AG04450 (cell line): ENCODE measurements around the gene RALGAPA1. TPM values are rescaled to one million over a fixed set of nuclear protein-coding genes. Genes with fewer than 3 reads are reported as not detected.
"Not testable (repeated sequence)": the region's sequence is repeated elsewhere in the genome, so short reads cannot be mapped to it uniquely, and the experiment has no call there.

Source experiments
- CTCF ChIA-PET: fragments of 300-600, 350-600 bp; formaldehyde crosslinking; extraction: SDS; loops from one replicate; lab custom pipeline; 2022; ENCODE audit warnings: antibody characterized with exemption, inconsistent platforms; lab: Charles Lee
- POLR2A ChIA-PET: fragments of 350-600 bp; formaldehyde crosslinking; extraction: SDS; loops from one replicate; lab custom pipeline; 2021; ENCODE audit warnings: antibody characterized with exemption, inconsistent platforms; lab: Yijun Ruan, JAX
- DNase-seq: peaks from one replicate; pipeline ENCODE4 v3.0.0-alpha.2; 2011; ENCODE audit warnings: low read depth, low spot score
- H3K27ac ChIP-seq: one replicate; pipeline ENCODE4 v1.5.1; 2012; ENCODE audit warnings: low read depth, low read length, control low read depth
- H3K27me3 ChIP-seq: one replicate; pipeline ENCODE4 v1.6.0; 2012; ENCODE audit warnings: low read length; ENCODE audit not compliant: control insufficient read depth, insufficient read depth
- H3K4me3 ChIP-seq: 2 replicates; pipeline ENCODE4 v1.5.1; 2011; ENCODE audit warnings: mild to moderate bottlenecking, low read depth, low read length, control low read depth
- H3K9me3 ChIP-seq: 2 replicates; pipeline ENCODE4 v1.5.1; 2012; ENCODE audit warnings: low read length; ENCODE audit not compliant: control insufficient read depth, insufficient read depth
- polyA plus RNA-seq: library from polyadenylated mRNA; depleted of rRNA; stranded (reverse); fragments of >200 nt; gene quantifications from 2 replicates; pipeline ENCODE4 v1.2.3, GENCODE V29; 2011
- TF ChIP-seq, protein P1 (sequence below): IDR thresholded peaks from 2 replicates; pipeline ENCODE4 v1.5.1; 2011; ENCODE audit warnings: low read depth, low read length, control low read depth, inconsistent platforms

The RALGAPA1 gene
- polyA plus RNA-seq, 1 experiment, result 9.7 TPM

DNA sequence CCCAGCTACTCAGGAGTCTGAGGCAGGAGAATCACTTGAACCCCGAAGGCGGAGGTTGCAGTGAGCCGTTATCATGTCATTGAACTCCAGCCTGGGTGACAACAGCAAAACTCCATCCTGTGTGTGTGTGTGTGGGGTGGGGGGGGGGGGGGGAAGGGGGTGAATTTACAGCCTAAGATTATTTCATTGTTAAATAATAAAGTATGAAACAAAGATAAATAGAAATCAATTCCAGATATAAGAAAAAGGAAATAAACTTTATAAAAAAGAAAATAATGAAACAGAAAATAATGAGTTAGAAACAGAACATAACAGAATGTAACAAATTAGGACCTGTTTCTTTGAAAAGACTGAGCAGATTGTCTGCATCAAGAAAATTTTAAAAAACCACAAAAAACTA is 191.6 kb downstream of the RALGAPA1 start:
- TF ChIP-seq, protein P1, sequence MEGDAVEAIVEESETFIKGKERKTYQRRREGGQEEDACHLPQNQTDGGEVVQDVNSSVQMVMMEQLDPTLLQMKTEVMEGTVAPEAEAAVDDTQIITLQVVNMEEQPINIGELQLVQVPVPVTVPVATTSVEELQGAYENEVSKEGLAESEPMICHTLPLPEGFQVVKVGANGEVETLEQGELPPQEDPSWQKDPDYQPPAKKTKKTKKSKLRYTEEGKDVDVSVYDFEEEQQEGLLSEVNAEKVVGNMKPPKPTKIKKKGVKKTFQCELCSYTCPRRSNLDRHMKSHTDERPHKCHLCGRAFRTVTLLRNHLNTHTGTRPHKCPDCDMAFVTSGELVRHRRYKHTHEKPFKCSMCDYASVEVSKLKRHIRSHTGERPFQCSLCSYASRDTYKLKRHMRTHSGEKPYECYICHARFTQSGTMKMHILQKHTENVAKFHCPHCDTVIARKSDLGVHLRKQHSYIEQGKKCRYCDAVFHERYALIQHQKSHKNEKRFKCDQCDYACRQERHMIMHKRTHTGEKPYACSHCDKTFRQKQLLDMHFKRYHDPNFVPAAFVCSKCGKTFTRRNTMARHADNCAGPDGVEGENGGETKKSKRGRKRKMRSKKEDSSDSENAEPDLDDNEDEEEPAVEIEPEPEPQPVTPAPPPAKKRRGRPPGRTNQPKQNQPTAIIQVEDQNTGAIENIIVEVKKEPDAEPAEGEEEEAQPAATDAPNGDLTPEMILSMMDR, result no peak
- Histone ChIP-seq H3K27ac (no peak overlapping the region), H3K4me3 (no peak overlapping the region), H3K27me3 (no peaks in the 10 kb centered on the region), H3K9me3 (no peaks in the 10 kb centered on the region)
- DNase-seq, result no peak
- ChIA-PET POLR2A (no interaction called here), CTCF (no interaction called here)

DNA sequence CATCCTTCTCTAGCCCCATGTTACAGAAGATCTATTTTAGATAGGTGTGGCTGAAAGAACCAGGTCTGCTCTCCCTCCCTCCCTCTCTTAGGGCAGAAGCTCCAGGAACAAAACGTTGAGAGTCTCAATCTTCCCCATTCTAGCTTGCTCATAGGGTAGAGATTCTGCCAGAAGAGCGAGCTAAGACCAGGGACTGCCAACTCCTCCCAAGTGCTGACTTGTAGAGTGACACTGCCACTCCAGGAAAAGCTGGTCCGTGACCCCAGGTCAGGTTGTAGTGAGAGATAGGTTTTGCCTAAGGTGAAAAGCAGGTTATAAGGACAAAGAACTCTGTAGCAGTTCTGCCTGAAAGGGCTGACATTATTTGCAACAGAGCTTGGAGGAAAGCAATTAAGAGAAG is 201.7 kb downstream of the RALGAPA1 start:
- Histone ChIP-seq H3K4me3 (no peak overlapping the region), H3K27me3 (no peaks in the 10 kb centered on the region), H3K27ac (no peak overlapping the region), H3K9me3 (no peaks in the 10 kb centered on the region)
- ChIA-PET CTCF (interaction anchor here (0.7 kb wide), 1 partner anchor 75 kb away, joined by 3 read pairs; no protein-coding TSS in a partner anchor), POLR2A (no interaction called here)
- no peak for DNase-seq
- TF ChIP-seq, protein P1, result no peak

DNA sequence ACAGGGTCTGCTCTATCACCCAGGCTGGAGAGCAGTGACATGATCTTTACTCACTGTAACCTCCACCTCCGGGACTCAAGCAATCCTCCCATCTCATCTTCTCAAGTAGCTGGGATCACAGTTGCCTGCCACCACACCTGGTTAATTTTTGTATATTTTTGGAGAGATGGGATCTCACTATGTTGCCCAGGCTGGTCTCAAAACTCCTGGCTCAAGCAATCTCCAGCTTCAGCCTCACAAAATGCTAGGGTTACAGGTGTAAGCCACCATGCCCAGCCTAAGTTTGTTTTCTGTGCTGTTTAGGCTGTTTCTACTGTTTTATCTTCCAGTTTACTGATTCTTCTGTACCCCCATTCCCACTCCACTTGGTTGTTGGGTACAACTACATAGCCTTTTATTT is 208.8 kb downstream of the RALGAPA1 start:
- CTCF ChIA-PET, result interaction anchor here (0.7 kb wide), 1 partner anchor 87 kb away, joined by 8 read pairs; no protein-coding TSS in a partner anchor
- no peaks in the 10 kb centered on the region for H3K9me3 ChIP-seq
- TF ChIP-seq, protein P1, result no peak
- H3K27me3 ChIP-seq, result no peaks in the 10 kb centered on the region
- H3K27ac ChIP-seq, result no peak overlapping the region
- no peak overlapping the region for H3K4me3 ChIP-seq
- DNase-seq, result no peak
- POLR2A ChIA-PET, result no interaction called here

DNA sequence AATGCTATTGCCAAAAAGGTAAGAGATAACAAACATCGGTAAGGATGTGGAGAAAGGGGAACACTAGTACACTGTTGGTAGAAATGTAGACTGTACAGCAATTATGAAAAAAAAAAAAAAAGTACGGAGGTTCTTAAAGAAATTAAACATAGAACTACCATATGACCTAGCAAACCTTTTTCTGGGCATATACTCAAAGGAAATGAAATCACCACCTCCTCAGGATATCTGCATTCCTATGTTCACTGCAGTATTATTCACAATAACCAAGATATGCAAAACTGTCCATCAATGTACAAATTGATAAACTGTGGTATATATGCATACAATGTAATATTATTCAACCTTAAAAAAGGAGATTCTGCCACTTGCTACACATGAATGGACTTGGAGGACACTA is 214.5 kb downstream of the RALGAPA1 start:
- ChIA-PET POLR2A (no interaction called here), CTCF (no interaction called here)
- Histone ChIP-seq H3K9me3 (no peaks in the 10 kb centered on the region), H3K27ac (no peak overlapping the region), H3K4me3 (no peak overlapping the region), H3K27me3 (no peaks in the 10 kb centered on the region)
- TF ChIP-seq, protein P1, result no peak
- DNase-seq, result no peak

DNA sequence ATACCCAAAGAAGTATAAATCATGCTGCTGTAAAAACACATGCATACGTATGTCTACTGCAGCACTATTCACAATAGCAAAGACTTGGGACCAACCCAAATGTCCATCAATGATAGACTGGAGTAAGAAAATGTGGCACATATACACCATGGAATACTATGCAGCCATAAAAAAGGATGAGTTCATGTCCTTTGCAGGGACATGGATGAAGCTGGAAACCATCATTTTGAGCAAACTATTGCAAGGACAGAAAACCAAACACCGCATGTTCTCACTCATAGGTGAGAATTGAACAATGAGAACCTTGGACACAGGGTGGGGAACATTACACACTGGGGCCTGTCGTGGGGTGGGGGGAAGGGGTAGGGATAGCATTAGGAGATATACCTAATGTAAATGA is 221.7 kb downstream of the RALGAPA1 start:
- H3K27me3 ChIP-seq, DNase-seq, H3K27ac ChIP-seq, POLR2A ChIA-PET, H3K9me3 ChIP-seq, H3K4me3 ChIP-seq, CTCF ChIA-PET: not testable (repeated sequence)

DNA sequence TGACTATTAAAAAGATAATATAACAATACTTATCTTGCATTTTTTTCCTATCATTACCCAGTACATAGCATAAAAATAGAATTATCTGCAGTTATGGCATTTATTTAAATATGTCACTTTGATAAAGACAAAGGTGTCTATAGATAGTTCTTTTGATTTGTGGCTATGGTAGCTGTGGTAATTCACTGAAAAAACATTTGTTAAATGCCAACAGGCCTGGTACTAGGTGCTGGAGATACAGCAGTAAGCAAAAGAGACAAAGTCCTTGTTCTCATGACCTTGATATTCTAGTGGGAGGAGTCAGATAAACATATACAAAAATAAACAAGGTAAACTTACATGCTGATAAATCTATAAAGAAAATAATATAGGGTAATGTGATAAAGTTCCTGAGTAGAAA is 230.5 kb downstream of the RALGAPA1 start:
- Histone ChIP-seq H3K9me3 (no peaks in the 10 kb centered on the region), H3K27me3 (no peaks in the 10 kb centered on the region), H3K27ac (no peak overlapping the region), H3K4me3 (no peak overlapping the region)
- no peak for DNase-seq
- ChIA-PET CTCF (no interaction called here), POLR2A (no interaction called here)
- TF ChIP-seq, protein P1, result no peak
